ENCODE measurements around the gene MEGF11. TPM values are rescaled to one million over a fixed set of nuclear protein-coding genes. Genes with fewer than 3 reads are reported as not detected.

MEGF11 gene
- total and polyA plus RNA-seq, 8 donors: 0.05 to 0.92 (median 0.14) TPM; not detected in 4

- no peaks in the 10 kb centered on the region for H3K36me3 ChIP-seq
- H3K27me3 ChIP-seq: no peaks in the 10 kb centered on the region
- WGBS, 5 donors: 64 to 76% (median 70%) methylated on average over 10 to 11 of the region's 11 CpGs
- H3K4me3 ChIP-seq: no peak overlapping the region
- no peaks in the 10 kb centered on the region for H3K9me3 ChIP-seq
- no peak for DNase-seq
- H3K27ac ChIP-seq: no peak overlapping the region
- H3K4me1 ChIP-seq: peaks cover 0 to 14% (median 2%) of the 10 kb centered on the region in 4 donors
- intact Hi-C loops (cut with DNase I; ENCODE audit: low total_unique reads): no loop called here
- TF ChIP-seq CTCF (IDR thresholded peaks at IDR 0.05): no peak
- TF ChIP-seq POLR2AphosphoS5 (IDR thresholded peaks at IDR 0.05): no peak
- TF ChIP-seq POLR2A (IDR thresholded peaks at IDR 0.05): no peak
These were observed 180.8 kb downstream of the MEGF11 start for GRCh38 chr15:66072616-66073361.

DNA sequence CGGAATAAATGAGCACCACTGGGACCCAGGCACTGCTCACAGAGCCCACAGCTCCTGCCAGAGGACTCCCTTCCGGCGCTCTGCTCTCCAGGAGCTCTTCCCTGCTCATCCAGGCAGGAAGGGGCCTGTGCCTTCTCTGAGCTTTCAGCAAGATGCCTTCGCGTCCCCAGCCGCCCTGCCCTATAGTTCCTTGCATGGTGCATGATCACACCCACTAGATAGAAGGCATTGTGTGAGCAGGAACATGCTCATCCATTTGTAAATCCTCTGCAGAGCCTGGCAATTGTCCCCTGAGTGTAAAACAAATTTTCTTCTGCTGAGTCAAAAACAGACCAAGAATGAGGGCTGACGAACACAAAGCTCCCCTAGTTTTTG lies 181.6 kb downstream of the MEGF11 start:
- WGBS, 5 donors: 73 to 84% (median 83%) methylated on average over 7 of the region's 7 CpGs
- TF ChIP-seq CTCF (IDR thresholded peaks at IDR 0.05) (no peak), POLR2AphosphoS5 (IDR thresholded peaks at IDR 0.05) (no peak), EP300 (IDR thresholded peaks at IDR 0.05) (no peak), POLR2A (IDR thresholded peaks at IDR 0.05) (no peak)
- no peak for DNase-seq
- Histone ChIP-seq H3K4me1 (peaks cover 0 to 14% (median 2%) of the 10 kb centered on the region in 4 donors), H3K27ac (no peak overlapping the region), H3K9me3 (no peaks in the 10 kb centered on the region), H3K4me3 (no peak overlapping the region), H3K36me3 (no peaks in the 10 kb centered on the region), H3K27me3 (no peaks in the 10 kb centered on the region)
- intact Hi-C loops (cut with DNase I; ENCODE audit: low total_unique reads): no loop called here

GRCh38 chr15:66071160-66071920 lies 182.2 kb downstream of the MEGF11 start:
- Histone ChIP-seq H3K9me3 (no peaks in the 10 kb centered on the region), H3K4me3 (no peak overlapping the region), H3K4me1 (peaks cover 0 to 14% (median 2%) of the 10 kb centered on the region in 4 donors), H3K27ac (peak overlapping the region in 1 of 5 donors; percentile 39), H3K27me3 (no peaks in the 10 kb centered on the region), H3K36me3 (no peaks in the 10 kb centered on the region)
- TF ChIP-seq POLR2A (IDR thresholded peaks at IDR 0.05) (no peak), EP300 (IDR thresholded peaks at IDR 0.05) (no peak), CTCF (IDR thresholded peaks at IDR 0.05) (no peak), POLR2AphosphoS5 (IDR thresholded peaks at IDR 0.05) (no peak)
- WGBS, 5 donors: 28 to 65% (median 45%) methylated on average over 14 of the region's 14 CpGs
- DNase-seq: peak; percentile 18 to 60
- intact Hi-C loops (cut with DNase I; ENCODE audit: low total_unique reads): no loop called here

DNA sequence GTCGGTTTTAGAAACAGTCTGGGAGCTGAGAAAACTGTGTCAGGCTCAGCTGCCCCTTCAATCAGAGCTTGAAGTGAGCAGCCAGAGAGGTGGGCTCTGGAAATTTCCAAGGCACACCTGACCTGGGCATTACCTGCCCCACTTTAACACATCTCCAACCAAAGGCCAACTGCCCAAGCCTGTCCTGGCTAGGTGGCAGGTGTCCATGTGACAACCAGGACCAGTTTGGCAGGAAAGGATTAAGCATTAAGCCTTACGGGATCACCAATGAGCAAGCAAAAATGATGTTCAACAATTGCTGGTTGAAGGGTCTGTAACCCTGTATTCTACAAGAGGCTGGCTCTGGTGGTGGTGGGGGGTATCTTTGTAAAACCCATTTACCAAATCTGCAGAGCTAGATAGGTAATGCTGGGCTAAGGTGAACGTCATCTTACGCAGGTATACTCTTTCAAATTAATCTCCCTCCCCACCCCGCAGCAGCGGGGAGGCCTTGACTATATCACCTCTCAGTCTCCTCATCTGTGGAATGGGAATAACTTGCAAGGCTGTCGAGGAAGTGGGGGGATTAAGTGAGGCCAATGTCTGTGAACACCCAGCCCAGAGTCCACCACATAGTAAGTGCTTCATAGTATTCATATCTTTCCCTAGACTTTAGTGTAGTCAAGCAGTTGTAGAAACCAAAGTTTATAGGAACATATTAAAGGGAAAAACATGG lies 183.2 kb downstream of the MEGF11 start:
- no peaks in the 10 kb centered on the region for H3K27me3 ChIP-seq
- no peak overlapping the region for H3K27ac ChIP-seq
- TF ChIP-seq POLR2AphosphoS5 (IDR thresholded peaks at IDR 0.05): no peak
- TF ChIP-seq CTCF (IDR thresholded peaks at IDR 0.05): no peak
- TF ChIP-seq POLR2A (IDR thresholded peaks at IDR 0.05): no peak
- no peak for TF ChIP-seq EP300 (IDR thresholded peaks at IDR 0.05)
- peaks cover 0 to 14% (median 2%) of the 10 kb centered on the region in 4 donors for H3K4me1 ChIP-seq
- intact Hi-C loops (cut with DNase I; ENCODE audit: low total_unique reads): no loop called here
- no peaks in the 10 kb centered on the region for H3K9me3 ChIP-seq
- 86 to 91% (median 89%) methylated on average over 7 of the region's 7 CpGs for WGBS, 5 donors
- no peaks in the 10 kb centered on the region for H3K36me3 ChIP-seq
- DNase-seq: no peak
- no peak overlapping the region for H3K4me3 ChIP-seq
